Measurements from ENCODE around the gene AGBL4.
"Not testable (repeated sequence)": the region's sequence is repeated elsewhere in the genome, so short reads cannot be mapped to it uniquely, and the experiment has no call there.

AGBL4 gene

DNA sequence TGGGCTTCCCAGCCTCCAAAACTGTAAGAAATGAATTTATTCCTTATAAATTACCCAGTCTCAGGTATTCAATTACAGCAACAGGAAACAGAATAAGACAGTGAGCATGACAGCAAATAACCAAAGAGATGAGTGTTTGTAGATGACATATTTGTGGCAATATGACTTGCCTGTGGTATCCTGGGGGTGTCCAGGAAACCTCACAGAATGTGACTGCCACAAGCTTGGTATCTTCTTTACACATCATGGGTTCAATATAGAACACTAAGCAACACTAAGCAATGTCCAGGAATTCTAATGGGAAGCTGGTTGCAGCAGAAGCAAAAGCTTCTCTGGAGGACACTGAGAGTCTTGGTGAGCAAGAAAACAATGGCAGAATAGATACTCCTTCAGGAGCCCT is 1010.7 kb downstream of the AGBL4 start:
- TF ChIP-seq CTCF (IDR thresholded peaks at IDR 0.05; ENCODE audit: low read depth, low read length, missing control alignments): no peak
- no peak for DNase-seq (ENCODE audit: extremely low read depth, low read depth)
- H3K4me3 ChIP-seq (replicated peaks; ENCODE audit: low read depth, low read length): no peak overlapping the region

GRCh38 chr1:49002981-49003380 is 1020.8 kb downstream of the AGBL4 start:
- DNase-seq (ENCODE audit: extremely low read depth, low read depth): not testable (repeated sequence)

DNA sequence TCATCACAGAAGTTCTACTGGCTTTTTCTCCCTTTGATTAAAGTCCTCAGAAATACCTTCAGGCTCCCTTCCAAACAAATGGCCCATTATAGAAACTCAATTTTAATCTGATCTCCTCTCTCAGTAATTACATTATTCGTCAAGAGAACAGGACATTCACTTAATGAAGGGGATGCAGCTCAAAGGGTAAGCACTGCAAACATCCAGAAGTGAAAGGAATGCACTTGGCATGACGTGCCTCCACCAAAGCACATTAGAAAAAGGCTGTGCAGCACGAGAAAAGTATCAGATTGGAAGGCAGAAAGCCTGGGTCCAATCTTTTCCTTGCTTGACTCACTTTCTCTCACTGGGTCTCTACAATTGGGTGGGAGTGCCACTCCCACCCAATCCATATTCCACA is 1024.4 kb downstream of the AGBL4 start:
- no peak for TF ChIP-seq CTCF (IDR thresholded peaks at IDR 0.05; ENCODE audit: low read depth, low read length, missing control alignments)

More at GRCh38 chr1:49002981-49003380, 1020.8 kb downstream of the AGBL4 start:
- H3K4me3 ChIP-seq (replicated peaks; ENCODE audit: low read depth, low read length): not testable (repeated sequence)

DNA sequence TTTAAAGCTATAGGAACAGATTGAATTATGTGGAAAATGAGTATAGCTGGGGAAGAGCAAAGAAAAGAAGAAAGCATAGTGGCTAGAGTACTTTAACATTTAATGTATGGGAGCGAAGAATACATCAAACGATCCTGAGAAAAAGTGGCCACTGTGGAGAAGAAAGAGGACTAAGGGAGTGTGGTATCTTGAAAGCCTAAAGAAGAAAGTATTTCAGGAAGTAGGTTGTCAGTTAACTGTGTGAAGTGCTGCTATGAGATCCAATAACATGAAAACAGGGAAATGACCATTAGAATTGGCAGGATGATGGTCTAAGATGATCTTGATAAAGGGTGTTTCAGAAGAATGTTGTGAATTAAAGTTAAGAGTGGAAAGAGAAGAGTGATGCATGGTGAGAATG is 1027.4 kb downstream of the AGBL4 start:
- H3K4me3 ChIP-seq (replicated peaks; ENCODE audit: low read depth, low read length): no peak overlapping the region
- TF ChIP-seq CTCF (IDR thresholded peaks at IDR 0.05; ENCODE audit: low read depth, low read length, missing control alignments): no peak
- DNase-seq (ENCODE audit: extremely low read depth, low read depth): no peak

More for the DNA sequence above, 1024.4 kb downstream of the AGBL4 start:
- no peak overlapping the region for H3K4me3 ChIP-seq (replicated peaks; ENCODE audit: low read depth, low read length)
- no peak for DNase-seq (ENCODE audit: extremely low read depth, low read depth)

- H3K4me3 ChIP-seq (replicated peaks; ENCODE audit: low read depth, low read length): no peak overlapping the region
- DNase-seq (ENCODE audit: extremely low read depth, low read depth): no peak
- no peak for TF ChIP-seq CTCF (IDR thresholded peaks at IDR 0.05; ENCODE audit: low read depth, low read length, missing control alignments)
Measured at GRCh38 chr1:48988633-48989197, 1035.0 kb downstream of the AGBL4 start.

DNA sequence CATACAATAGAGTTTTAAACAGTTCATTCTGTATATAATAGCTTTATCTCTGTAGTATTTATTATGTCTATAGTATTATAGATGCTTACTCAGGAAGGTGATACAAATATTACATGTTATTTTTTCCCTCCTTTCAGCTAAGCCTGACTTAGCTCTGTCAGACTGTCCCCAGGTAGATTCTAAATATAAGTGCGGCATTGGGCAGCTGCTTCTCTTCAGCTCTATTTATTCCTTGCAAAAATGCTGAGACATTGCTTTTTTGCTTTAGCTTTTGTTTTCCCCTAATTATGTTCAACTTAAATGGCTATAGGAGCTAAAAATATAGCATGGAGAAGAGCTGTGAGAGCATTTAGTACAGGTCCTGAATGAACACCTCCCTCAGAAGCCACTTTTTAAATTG is 1043.8 kb downstream of the AGBL4 start:
- no peak for DNase-seq (ENCODE audit: extremely low read depth, low read depth)
- H3K4me3 ChIP-seq (replicated peaks; ENCODE audit: low read depth, low read length): no peak overlapping the region
- no peak for TF ChIP-seq CTCF (IDR thresholded peaks at IDR 0.05; ENCODE audit: low read depth, low read length, missing control alignments)

DNA sequence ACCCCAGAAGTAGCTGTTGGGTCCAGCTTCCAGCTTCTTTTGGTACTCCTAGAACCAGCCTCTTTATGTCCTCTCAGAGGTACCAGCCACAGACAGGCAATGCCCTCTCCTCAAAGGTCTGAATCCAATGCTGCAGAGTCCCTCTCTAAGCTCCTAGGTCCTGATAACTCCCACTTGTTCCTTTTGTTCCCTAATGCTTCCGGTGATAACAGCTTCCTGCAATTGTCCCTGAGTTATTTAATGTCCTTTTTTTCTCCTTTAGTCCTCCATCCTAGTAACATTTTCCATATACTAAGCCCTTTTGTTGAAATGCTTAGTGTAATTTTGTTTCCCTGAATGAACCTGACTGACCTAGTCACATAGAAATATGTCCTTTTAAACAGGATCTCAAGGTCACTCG is 1045.3 kb downstream of the AGBL4 start:
- H3K4me3 ChIP-seq (replicated peaks; ENCODE audit: low read depth, low read length): no peak overlapping the region
- TF ChIP-seq CTCF (IDR thresholded peaks at IDR 0.05; ENCODE audit: low read depth, low read length, missing control alignments): no peak
- no peak for DNase-seq (ENCODE audit: extremely low read depth, low read depth)
